ENCODE measurements around the gene GPATCH2L.

The GPATCH2L gene

DNA sequence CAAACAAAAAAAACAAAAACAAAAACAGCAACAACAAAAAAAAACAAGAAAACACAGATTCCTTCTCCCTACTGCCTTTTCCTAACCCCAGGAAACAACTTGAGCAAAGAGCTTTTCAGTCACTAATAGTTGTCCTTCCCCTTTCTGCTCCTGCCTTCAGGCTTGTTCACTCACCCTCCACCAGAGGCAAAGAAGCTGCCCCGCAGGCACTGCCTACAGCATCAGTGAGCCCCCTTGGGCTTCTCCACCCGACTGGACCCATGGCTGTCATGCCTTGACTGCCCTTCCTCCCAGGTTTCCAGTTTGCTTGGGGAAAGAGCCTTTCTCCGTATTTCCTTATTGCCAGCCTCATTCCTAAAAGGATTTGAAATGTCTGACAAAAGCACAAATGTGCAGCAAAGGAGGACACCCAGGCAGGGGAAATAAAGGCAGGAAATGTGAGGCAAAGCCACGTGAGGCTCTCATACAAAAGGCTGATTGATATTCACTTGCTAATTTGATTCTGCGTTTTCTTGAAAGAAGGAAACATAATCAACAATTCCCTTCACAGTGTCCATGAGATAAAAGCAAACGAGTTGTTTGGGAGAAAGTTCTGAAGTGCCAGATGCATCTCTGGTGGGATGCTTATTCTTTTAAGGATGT lies 85.7 kb downstream of the GPATCH2L start:
- H4K20me1 ChIP-seq (ENCODE audit: insufficient read depth): no peaks in the 10 kb centered on the region
- H3K27ac ChIP-seq: no peak overlapping the region
- no peaks in the 10 kb centered on the region for H3K79me2 ChIP-seq (ENCODE audit: insufficient read depth, low read depth)
- no peak overlapping the region for H3K4me2 ChIP-seq
- no peaks in the 10 kb centered on the region for H3K4me1 ChIP-seq (ENCODE audit: low read depth, poor library complexity, severe bottlenecking)
- H3K36me3 ChIP-seq (ENCODE audit: insufficient read depth): no peaks in the 10 kb centered on the region
- no peaks in the 10 kb centered on the region for H3K27me3 ChIP-seq (ENCODE audit: insufficient read depth, low read depth)
- H2AFZ ChIP-seq (ENCODE audit: low read depth): no peak overlapping the region
- TF ChIP-seq, protein P1, sequence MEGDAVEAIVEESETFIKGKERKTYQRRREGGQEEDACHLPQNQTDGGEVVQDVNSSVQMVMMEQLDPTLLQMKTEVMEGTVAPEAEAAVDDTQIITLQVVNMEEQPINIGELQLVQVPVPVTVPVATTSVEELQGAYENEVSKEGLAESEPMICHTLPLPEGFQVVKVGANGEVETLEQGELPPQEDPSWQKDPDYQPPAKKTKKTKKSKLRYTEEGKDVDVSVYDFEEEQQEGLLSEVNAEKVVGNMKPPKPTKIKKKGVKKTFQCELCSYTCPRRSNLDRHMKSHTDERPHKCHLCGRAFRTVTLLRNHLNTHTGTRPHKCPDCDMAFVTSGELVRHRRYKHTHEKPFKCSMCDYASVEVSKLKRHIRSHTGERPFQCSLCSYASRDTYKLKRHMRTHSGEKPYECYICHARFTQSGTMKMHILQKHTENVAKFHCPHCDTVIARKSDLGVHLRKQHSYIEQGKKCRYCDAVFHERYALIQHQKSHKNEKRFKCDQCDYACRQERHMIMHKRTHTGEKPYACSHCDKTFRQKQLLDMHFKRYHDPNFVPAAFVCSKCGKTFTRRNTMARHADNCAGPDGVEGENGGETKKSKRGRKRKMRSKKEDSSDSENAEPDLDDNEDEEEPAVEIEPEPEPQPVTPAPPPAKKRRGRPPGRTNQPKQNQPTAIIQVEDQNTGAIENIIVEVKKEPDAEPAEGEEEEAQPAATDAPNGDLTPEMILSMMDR (conservative IDR thresholded peaks at IDR 0.05; ENCODE audit: low read depth, low read length): no peak
- H3K4me3 ChIP-seq (IDR thresholded peaks at IDR 0.05; ENCODE audit: insufficient read depth, low read depth, low read length): no peak overlapping the region
- H3K9ac ChIP-seq: no peak overlapping the region

DNA sequence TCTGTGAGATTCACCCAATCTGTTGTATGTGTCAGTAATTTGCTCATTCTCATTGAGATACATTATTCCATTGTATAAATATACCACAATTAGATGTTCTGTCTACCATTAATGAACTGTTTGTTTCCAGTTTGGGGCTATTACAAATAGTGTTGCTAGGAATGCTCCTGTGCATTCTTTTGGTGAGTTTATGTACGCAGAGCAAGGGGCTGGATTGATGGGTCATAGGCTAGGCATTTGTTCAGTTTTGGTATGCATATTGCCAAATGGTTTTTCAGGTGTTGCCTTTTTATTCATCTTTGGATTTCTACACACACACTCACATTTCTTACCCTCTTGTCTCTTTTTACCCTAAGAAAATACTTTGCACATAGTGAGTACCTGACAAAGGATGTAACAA lies 93.4 kb downstream of the GPATCH2L start:
- no peak overlapping the region for H3K9ac ChIP-seq
- no peaks in the 10 kb centered on the region for H3K79me2 ChIP-seq (ENCODE audit: insufficient read depth, low read depth)
- H3K4me2 ChIP-seq: no peak overlapping the region
- H4K20me1 ChIP-seq (ENCODE audit: insufficient read depth): no peaks in the 10 kb centered on the region
- H2AFZ ChIP-seq (ENCODE audit: low read depth): no peak overlapping the region
- TF ChIP-seq, protein P1 (conservative IDR thresholded peaks at IDR 0.05; ENCODE audit: low read depth, low read length): no peak
- no peaks in the 10 kb centered on the region for H3K27me3 ChIP-seq (ENCODE audit: insufficient read depth, low read depth)
- H3K4me1 ChIP-seq (ENCODE audit: low read depth, poor library complexity, severe bottlenecking): no peaks in the 10 kb centered on the region
- H3K27ac ChIP-seq: no peak overlapping the region
- no peaks in the 10 kb centered on the region for H3K36me3 ChIP-seq (ENCODE audit: insufficient read depth)
- no peak overlapping the region for H3K4me3 ChIP-seq (IDR thresholded peaks at IDR 0.05; ENCODE audit: insufficient read depth, low read depth, low read length)

DNA sequence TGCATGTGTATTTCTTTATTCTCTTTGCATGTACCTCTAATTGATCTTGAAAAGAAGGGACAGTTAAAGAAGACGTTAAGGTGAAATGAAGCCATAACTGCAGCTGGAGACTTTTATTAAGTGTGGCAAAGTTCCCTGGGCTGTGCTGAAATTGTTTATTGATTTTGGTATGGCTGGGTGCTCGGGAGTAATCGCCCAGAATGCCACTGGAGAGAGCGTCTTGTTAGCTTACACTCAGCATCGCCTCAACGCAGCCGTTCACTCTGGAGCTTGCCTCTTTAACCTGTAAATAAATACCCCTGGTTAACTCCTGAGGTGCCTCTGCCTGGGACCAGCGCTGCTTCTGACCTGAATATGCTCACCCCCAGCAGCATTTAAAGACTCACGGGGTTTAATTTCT lies 98.6 kb downstream of the GPATCH2L start:
- Histone ChIP-seq H2AFZ (ENCODE audit: low read depth) (no peak overlapping the region), H3K4me2 (no peak overlapping the region), H3K79me2 (ENCODE audit: insufficient read depth, low read depth) (no peaks in the 10 kb centered on the region), H3K4me3 (IDR thresholded peaks at IDR 0.05; ENCODE audit: insufficient read depth, low read depth, low read length) (no peak overlapping the region), H3K36me3 (ENCODE audit: insufficient read depth) (no peaks in the 10 kb centered on the region), H3K27me3 (ENCODE audit: insufficient read depth, low read depth) (no peaks in the 10 kb centered on the region), H4K20me1 (ENCODE audit: insufficient read depth) (no peaks in the 10 kb centered on the region), H3K4me1 (ENCODE audit: low read depth, poor library complexity, severe bottlenecking) (no peaks in the 10 kb centered on the region), H3K9ac (no peak overlapping the region), H3K27ac (no peak overlapping the region)
- TF ChIP-seq, protein P1 (conservative IDR thresholded peaks at IDR 0.05; ENCODE audit: low read depth, low read length): no peak

DNA sequence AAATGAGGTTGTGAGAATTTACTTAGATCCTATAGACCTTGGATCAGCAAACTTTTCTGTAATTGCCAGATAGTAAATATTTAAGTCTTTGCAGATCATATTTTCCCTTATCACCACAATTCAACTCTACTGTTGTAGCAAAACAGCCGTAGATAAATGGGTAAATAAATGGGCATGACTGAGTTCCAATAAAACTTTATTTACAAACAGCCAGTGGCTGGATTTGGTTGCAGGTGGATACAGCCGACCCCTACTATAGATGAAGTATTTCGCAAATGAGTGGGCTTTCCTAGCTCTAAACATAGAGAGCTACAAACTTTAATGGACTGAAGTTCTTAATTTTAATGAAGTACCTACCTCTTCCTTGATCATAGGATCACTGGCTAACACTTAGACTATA lies 100.7 kb downstream of the GPATCH2L start:
- TF ChIP-seq, protein P1 (conservative IDR thresholded peaks at IDR 0.05; ENCODE audit: low read depth, low read length): no peak
- H3K4me2 ChIP-seq: no peak overlapping the region
- H3K36me3 ChIP-seq (ENCODE audit: insufficient read depth): no peaks in the 10 kb centered on the region
- H3K79me2 ChIP-seq (ENCODE audit: insufficient read depth, low read depth): no peaks in the 10 kb centered on the region
- H2AFZ ChIP-seq (ENCODE audit: low read depth): no peak overlapping the region
- H3K4me1 ChIP-seq (ENCODE audit: low read depth, poor library complexity, severe bottlenecking): no peaks in the 10 kb centered on the region
- no peaks in the 10 kb centered on the region for H3K27me3 ChIP-seq (ENCODE audit: insufficient read depth, low read depth)
- H4K20me1 ChIP-seq (ENCODE audit: insufficient read depth): no peaks in the 10 kb centered on the region
- H3K9ac ChIP-seq: no peak overlapping the region
- H3K4me3 ChIP-seq (IDR thresholded peaks at IDR 0.05; ENCODE audit: insufficient read depth, low read depth, low read length): no peak overlapping the region
- H3K27ac ChIP-seq: no peak overlapping the region
